Measurements from ENCODE around the gene SSTR5. TPM values are rescaled to one million over a fixed set of nuclear protein-coding genes. Genes with fewer than 3 reads are reported as not detected.

The SSTR5 gene
- total RNA-seq, 4 donors from 2014 or later = not detected

GRCh38 chr16:1069154-1069553, 3.4 kb upstream of the SSTR5 start:
- no peak overlapping the region for H3K4me3 ChIP-seq
- no peak overlapping the region for H3K27ac ChIP-seq
- no peak for DNase-seq (ENCODE audit: low spot score in 2 of 2)
- whole genome bisulfite sequencing, 2 donors = 83 to 86% methylated on average over 1 to 7 of the region's 7 CpGs
- H3K4me1 ChIP-seq = no peaks in the 10 kb centered on the region
- TF ChIP-seq EP300 (IDR thresholded peaks at IDR 0.05) (no peak), CTCF (IDR thresholded peaks at IDR 0.05) (no peak), POLR2A (IDR thresholded peaks at IDR 0.05) (no peak)
- H3K27me3 ChIP-seq = peaks cover 0 to 99% of the 10 kb centered on the region in 2 donors
- H3K36me3 ChIP-seq = no peaks in the 10 kb centered on the region
- H3K9me3 ChIP-seq = no peaks in the 10 kb centered on the region

GRCh38 chr16:1070084-1070863, 2.3 kb upstream of the SSTR5 start:
- H3K27me3 ChIP-seq = peaks cover 0 to 99% of the 10 kb centered on the region in 2 donors
- no peak overlapping the region for H3K4me3 ChIP-seq
- H3K9me3 ChIP-seq = no peaks in the 10 kb centered on the region
- no peak for DNase-seq (ENCODE audit: low spot score in 2 of 2)
- WGBS, 2 donors = 26 to 30% methylated on average over 18 to 24 of the region's 32 CpGs
- H3K4me1 ChIP-seq = no peaks in the 10 kb centered on the region
- no peak overlapping the region for H3K27ac ChIP-seq
- no peaks in the 10 kb centered on the region for H3K36me3 ChIP-seq
- no peak for TF ChIP-seq EP300 (IDR thresholded peaks at IDR 0.05)
- TF ChIP-seq CTCF (IDR thresholded peaks at IDR 0.05) = no peak
- TF ChIP-seq POLR2A (IDR thresholded peaks at IDR 0.05) = no peak

- 30 to 41% methylated on average over 10 to 14 of the region's 16 CpGs for WGBS, 2 donors
- peaks cover 0 to 96% of the 10 kb centered on the region in 2 donors for H3K27me3 ChIP-seq
- no peak for DNase-seq (ENCODE audit: low spot score in 2 of 2)
- no peak overlapping the region for H3K27ac ChIP-seq
- H3K9me3 ChIP-seq = no peaks in the 10 kb centered on the region
- H3K36me3 ChIP-seq = no peaks in the 10 kb centered on the region
- no peaks in the 10 kb centered on the region for H3K4me1 ChIP-seq
- TF ChIP-seq EP300 (IDR thresholded peaks at IDR 0.05) (no peak), CTCF (IDR thresholded peaks at IDR 0.05) (no peak), POLR2A (IDR thresholded peaks at IDR 0.05) (no peak)
- H3K4me3 ChIP-seq = no peak overlapping the region
These were observed 1.6 kb upstream of the SSTR5 start for GRCh38 chr16:1070864-1071408.

- Histone ChIP-seq H3K27ac (no peak overlapping the region), H3K9me3 (no peaks in the 10 kb centered on the region), H3K4me1 (no peaks in the 10 kb centered on the region), H3K36me3 (no peaks in the 10 kb centered on the region), H3K4me3 (no peak overlapping the region), H3K27me3 (peaks cover 0 to 94% of the 10 kb centered on the region in 2 donors)
- no peak for DNase-seq (ENCODE audit: low spot score in 2 of 2)
- no peak for TF ChIP-seq CTCF (IDR thresholded peaks at IDR 0.05)
- WGBS, 2 donors = 5 to 11% methylated on average over 10 to 16 of the region's 30 CpGs
These were observed 854 bp upstream of the SSTR5 start for GRCh38 chr16:1071561-1072225.

GRCh38 chr16:1073262-1073558, 663 bp downstream of the SSTR5 start:
- Histone ChIP-seq H3K4me3 (no peak overlapping the region), H3K36me3 (no peaks in the 10 kb centered on the region), H3K4me1 (no peaks in the 10 kb centered on the region), H3K9me3 (no peaks in the 10 kb centered on the region), H3K27ac (no peak overlapping the region), H3K27me3 (peaks cover 0 to 94% of the 10 kb centered on the region in 2 donors)
- TF ChIP-seq EP300 (IDR thresholded peaks at IDR 0.05) (no peak), POLR2A (IDR thresholded peaks at IDR 0.05) (no peak), CTCF (IDR thresholded peaks at IDR 0.05) (no peak)
- WGBS, 2 donors = 70 to 75% methylated on average over 11 to 13 of the region's 13 CpGs
- DNase-seq (ENCODE audit: low spot score in 2 of 2) = no peak
